Measurements from ENCODE around the gene AUTS2. TPM values are rescaled to one million over a fixed set of nuclear protein-coding genes. Genes with fewer than 3 reads are reported as not detected.

Gene AUTS2
- total RNA-seq, 6 donors from 2014 or later = 38.9 to 151 (median 55.8) TPM

DNA sequence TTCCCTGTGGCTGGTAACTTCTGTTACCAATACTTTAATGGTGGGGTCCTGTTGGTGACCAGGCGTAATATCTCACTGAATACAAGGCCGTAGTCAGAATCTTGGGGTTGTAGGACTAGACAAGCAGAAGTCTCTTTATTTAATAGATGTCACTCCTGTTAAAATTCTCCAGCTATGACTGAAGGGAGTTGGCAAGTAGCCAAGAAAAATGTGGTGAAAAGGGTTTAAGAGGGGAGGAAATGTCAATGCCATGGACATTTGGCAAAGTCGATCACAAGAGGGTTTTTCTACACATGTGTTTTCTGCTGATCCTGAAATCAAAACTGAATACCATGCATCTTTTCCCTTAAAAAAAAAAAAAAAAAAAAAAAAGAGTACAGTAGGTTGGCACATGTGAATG lies 533.5 kb downstream of the AUTS2 start:
- Histone ChIP-seq H3K4me1 (no peaks in the 10 kb centered on the region), H3K36me3 (no peaks in the 10 kb centered on the region), H3K27ac (no peak overlapping the region), H3K4me3 (no peak overlapping the region), H3K9me3 (no peaks in the 10 kb centered on the region), H3K27me3 (no peaks in the 10 kb centered on the region)
- TF ChIP-seq EP300 (IDR thresholded peaks at IDR 0.05) (no peak), POLR2AphosphoS5 (IDR thresholded peaks at IDR 0.05) (no peak), POLR2A (IDR thresholded peaks at IDR 0.05) (no peak)
- TF ChIP-seq, protein P1, sequence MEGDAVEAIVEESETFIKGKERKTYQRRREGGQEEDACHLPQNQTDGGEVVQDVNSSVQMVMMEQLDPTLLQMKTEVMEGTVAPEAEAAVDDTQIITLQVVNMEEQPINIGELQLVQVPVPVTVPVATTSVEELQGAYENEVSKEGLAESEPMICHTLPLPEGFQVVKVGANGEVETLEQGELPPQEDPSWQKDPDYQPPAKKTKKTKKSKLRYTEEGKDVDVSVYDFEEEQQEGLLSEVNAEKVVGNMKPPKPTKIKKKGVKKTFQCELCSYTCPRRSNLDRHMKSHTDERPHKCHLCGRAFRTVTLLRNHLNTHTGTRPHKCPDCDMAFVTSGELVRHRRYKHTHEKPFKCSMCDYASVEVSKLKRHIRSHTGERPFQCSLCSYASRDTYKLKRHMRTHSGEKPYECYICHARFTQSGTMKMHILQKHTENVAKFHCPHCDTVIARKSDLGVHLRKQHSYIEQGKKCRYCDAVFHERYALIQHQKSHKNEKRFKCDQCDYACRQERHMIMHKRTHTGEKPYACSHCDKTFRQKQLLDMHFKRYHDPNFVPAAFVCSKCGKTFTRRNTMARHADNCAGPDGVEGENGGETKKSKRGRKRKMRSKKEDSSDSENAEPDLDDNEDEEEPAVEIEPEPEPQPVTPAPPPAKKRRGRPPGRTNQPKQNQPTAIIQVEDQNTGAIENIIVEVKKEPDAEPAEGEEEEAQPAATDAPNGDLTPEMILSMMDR (IDR thresholded peaks at IDR 0.05) = no peak
- no peak for DNase-seq
- 74 to 83% methylated on average over 3 of the region's 3 CpGs for WGBS, 2 donors
- no peak for ATAC-seq (ENCODE audit: low FRiP score in 2 of 2)

DNA sequence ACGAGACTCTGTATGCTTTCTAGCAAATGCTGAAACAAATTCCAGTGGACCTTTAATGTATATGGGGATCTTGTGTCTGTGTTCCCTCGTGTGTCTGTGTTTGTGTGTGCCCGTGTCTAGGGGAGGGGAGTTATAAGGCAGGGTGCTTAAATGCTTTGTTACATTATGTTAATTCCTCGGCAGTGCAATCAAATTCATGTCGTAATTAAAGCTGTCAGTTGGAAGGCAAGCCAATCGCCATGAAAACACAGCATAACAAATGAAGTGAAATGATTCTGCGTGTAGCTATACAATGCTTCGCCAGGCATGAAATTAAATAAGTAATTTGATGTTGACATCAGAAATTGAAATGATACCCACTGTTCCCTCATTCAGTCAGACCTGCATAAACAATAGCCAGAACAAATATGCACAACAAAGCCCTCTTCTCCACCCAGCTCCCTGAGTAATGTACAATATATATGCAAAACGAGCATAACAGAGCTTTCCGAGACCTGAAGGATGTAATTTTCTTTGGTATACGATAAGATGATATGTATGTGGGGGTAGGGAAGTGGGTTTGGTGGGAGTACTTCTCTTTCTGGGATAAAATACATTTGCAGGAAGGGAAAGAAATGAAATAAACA lies 534.1 kb downstream of the AUTS2 start:
- H3K27ac ChIP-seq = no peak overlapping the region
- H3K36me3 ChIP-seq = no peaks in the 10 kb centered on the region
- TF ChIP-seq EP300 (IDR thresholded peaks at IDR 0.05) = no peak
- 87 to 92% methylated on average over 11 of the region's 11 CpGs for WGBS, 2 donors
- DNase-seq (no peak), ATAC-seq (ENCODE audit: low FRiP score in 2 of 2) (no peak)
- no peaks in the 10 kb centered on the region for H3K27me3 ChIP-seq
- no peak overlapping the region for H3K4me3 ChIP-seq
- no peaks in the 10 kb centered on the region for H3K4me1 ChIP-seq
- no peaks in the 10 kb centered on the region for H3K9me3 ChIP-seq

DNA sequence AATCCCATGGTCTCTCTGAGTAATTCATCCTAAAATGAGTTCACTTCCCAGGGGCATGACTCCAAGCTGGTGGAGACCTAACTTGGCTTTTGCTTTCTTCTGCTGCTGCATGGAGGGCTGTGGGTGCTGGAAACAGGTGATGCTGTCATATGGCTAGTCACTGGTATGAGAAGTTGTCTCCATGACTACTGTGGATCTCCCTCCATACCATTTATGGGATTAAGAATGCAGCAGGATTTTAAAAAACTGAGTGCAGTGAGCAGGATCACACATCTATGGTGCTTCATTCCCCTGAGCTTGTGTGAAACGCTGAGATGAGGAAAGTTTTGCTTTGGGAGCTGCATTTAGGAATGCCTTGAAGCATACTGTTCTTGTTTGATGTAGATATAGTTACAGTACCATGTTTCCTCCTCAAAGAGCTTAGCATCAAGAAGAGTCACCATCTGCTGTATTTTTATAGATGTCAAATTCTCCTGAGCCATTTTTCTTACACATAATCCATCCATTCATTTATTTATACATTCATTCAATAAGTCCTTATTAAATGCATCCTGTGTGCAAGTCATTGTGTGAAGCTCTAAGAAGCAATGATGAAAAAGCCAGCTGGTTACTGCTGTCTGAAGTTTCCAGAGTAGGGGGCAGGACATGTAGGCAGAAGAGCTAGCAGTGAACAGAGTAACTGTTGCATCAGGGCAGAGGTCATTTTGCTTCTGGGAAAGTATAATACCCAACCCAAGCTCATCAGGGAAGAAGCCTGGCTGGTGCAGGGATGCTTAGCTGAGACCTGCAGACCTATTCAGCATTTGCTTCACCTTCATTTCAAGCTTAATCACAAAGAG lies 534.8 kb downstream of the AUTS2 start:
- no peak for DNase-seq
- WGBS, 2 donors = 58 to 86% methylated on average over 1 of the region's 1 CpG

DNA sequence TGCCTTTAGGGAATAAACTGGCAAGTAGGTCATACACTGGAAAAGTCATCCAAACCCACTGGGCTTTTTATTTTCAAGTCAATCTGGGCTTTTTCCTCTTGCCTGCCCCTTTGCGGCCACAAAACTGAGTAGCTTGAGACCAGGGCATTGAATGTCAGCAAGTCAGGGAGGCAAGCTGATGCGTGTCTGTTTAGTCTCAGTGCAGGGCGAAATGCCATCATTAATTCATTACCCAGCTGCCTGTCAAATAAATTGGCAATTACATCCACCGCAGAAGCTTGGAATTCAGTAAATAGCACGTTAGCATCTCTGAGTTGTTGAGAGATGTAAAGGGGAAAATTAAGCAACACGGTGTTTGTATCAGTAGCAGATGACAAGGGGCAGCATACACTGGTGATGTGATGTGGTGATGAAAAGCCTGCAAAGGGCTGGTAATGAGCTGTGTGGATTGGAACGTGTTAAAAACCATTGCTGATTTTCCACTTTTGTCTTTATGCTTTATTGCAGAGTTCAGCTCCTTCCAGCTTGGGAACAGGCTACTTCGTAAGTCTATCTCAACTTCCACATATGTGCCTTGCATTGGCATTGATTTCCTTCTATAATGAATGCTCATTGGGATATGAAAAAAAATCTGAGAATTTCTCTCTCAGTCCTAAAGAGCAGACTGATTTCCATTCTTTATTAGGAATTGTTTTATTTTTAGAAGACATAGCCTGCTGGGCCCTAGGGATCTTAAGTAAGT lies 535.9 kb downstream of the AUTS2 start:
- Histone ChIP-seq H3K27me3 (no peaks in the 10 kb centered on the region), H3K27ac (no peak overlapping the region), H3K36me3 (no peaks in the 10 kb centered on the region), H3K9me3 (no peaks in the 10 kb centered on the region), H3K4me3 (no peak overlapping the region), H3K4me1 (no peaks in the 10 kb centered on the region)
- WGBS, 2 donors = 76 to 79% methylated on average over 8 of the region's 8 CpGs
- no peak for TF ChIP-seq POLR2AphosphoS5 (IDR thresholded peaks at IDR 0.05)
- no peak for TF ChIP-seq EP300 (IDR thresholded peaks at IDR 0.05)
- TF ChIP-seq POLR2A (IDR thresholded peaks at IDR 0.05) = no peak
- TF ChIP-seq, protein P1 (IDR thresholded peaks at IDR 0.05) = no peak
- no peak for DNase-seq
- no peak for ATAC-seq (ENCODE audit: low FRiP score in 2 of 2)

More for the DNA sequence above, 534.8 kb downstream of the AUTS2 start:
- no peak overlapping the region for H3K4me3 ChIP-seq
- H3K27me3 ChIP-seq = no peaks in the 10 kb centered on the region
- H3K9me3 ChIP-seq = no peaks in the 10 kb centered on the region
- TF ChIP-seq POLR2A (IDR thresholded peaks at IDR 0.05) = no peak
- TF ChIP-seq POLR2AphosphoS5 (IDR thresholded peaks at IDR 0.05) = no peak
- no peaks in the 10 kb centered on the region for H3K4me1 ChIP-seq
- no peak for ATAC-seq (ENCODE audit: low FRiP score in 2 of 2)
- no peaks in the 10 kb centered on the region for H3K36me3 ChIP-seq
- H3K27ac ChIP-seq = no peak overlapping the region

DNA sequence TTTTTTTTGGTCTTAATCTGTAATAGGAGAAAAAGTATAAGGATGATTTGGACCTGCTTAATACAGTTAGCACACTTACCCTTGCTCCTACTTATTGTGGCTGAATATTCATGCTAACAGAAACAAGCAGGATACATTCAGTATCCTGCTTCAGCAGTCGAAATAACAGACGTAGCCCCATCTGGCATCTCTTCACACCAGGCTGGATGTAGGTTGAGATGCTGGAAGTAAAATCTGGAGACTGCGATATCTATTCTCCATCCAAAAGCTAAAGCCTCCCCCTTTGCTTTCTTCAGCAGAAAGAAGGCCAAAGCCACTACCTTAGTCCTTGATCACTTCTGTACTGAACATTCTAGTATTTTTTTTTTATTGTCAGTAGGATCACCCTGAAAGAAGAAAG lies 537.4 kb downstream of the AUTS2 start:
- no peaks in the 10 kb centered on the region for H3K27me3 ChIP-seq
- DNase-seq (no peak), ATAC-seq (ENCODE audit: low FRiP score in 2 of 2) (no peak)
- H3K36me3 ChIP-seq = no peaks in the 10 kb centered on the region
- H3K4me1 ChIP-seq = no peaks in the 10 kb centered on the region
- no peaks in the 10 kb centered on the region for H3K9me3 ChIP-seq
- TF ChIP-seq POLR2A (IDR thresholded peaks at IDR 0.05) (no peak), EP300 (IDR thresholded peaks at IDR 0.05) (no peak), POLR2AphosphoS5 (IDR thresholded peaks at IDR 0.05) (no peak)
- TF ChIP-seq, protein P1 (IDR thresholded peaks at IDR 0.05) = no peak
- no peak overlapping the region for H3K27ac ChIP-seq
- H3K4me3 ChIP-seq = no peak overlapping the region
- WGBS, 2 donors = 93 to 96% methylated on average over 3 of the region's 3 CpGs
